ENCODE measurements around the gene MAPK8IP2. TPM values are rescaled to one million over a fixed set of nuclear protein-coding genes. Genes with fewer than 3 reads are reported as not detected.
A peak's percentile ranks its signal among the peaks of the same experiment; 100 is the strongest.

Gene MAPK8IP2
- total and polyA plus RNA-seq, 2 of the 13 experiments (the other 11 are each of a cell fraction or from before 2014, with no cell fraction given): 1.3 to 2.6 TPM

- TF ChIP-seq UBTF (CRISPR knock-in tag; IDR thresholded peaks at IDR 0.05) (peak; percentile 78), ZNF782 (CRISPR knock-in tag; IDR thresholded peaks at IDR 0.05; ENCODE audit: borderline replicate concordance) (no peak), PTBP1 (IDR thresholded peaks at IDR 0.05; ENCODE audit: low read depth, low read length, poor library complexity, severe bottlenecking) (no peak), ZNF235 (CRISPR knock-in tag; IDR thresholded peaks at IDR 0.05; ENCODE audit: borderline replicate concordance) (no peak), ZNF766 (CRISPR knock-in tag; IDR thresholded peaks at IDR 0.05; ENCODE audit: borderline replicate concordance) (no peak), RFX5 (IDR thresholded peaks at IDR 0.05; ENCODE audit: low read depth, low read length) (no peak), SNAI1 (CRISPR knock-in tag; IDR thresholded peaks at IDR 0.05; ENCODE audit: borderline replicate concordance) (no peak), ZBTB33 (CRISPR knock-in tag; IDR thresholded peaks at IDR 0.05) (peak; percentile 84), DR1 (CRISPR knock-in tag; IDR thresholded peaks at IDR 0.05) (no peak), ZNF788 (CRISPR knock-in tag; IDR thresholded peaks at IDR 0.05; ENCODE audit: borderline replicate concordance) (peak; percentile 40; the same call in 1 of the 2 replicates), TSC22D2 (CRISPR knock-in tag; IDR thresholded peaks at IDR 0.05; ENCODE audit: borderline replicate concordance) (no peak), MBD4 (IDR thresholded peaks at IDR 0.05; ENCODE audit: borderline replicate concordance, low read length) (no peak), ZNF547 (CRISPR knock-in tag; IDR thresholded peaks at IDR 0.05) (no peak), HNRNPLL (IDR thresholded peaks at IDR 0.05; ENCODE audit: low read depth, low read length, poor library complexity, severe bottlenecking) (peak; percentile 21), ZNF142 (CRISPR knock-in tag; IDR thresholded peaks at IDR 0.05) (no peak), ZXDC (CRISPR knock-in tag; IDR thresholded peaks at IDR 0.05) (no peak), ZKSCAN5 (CRISPR knock-in tag; IDR thresholded peaks at IDR 0.05) (no peak)
These were observed 31.5 kb upstream of the MAPK8IP2 start (continued) for GRCh38 chr22:50569041-50569459.
